Natural killer cell (primary cell): ENCODE results near the gene APOL4. TPM values are rescaled to one million over a fixed set of nuclear protein-coding genes. Genes with fewer than 3 reads are reported as not detected.
"Not testable (repeated sequence)": the region's sequence is repeated elsewhere in the genome, so short reads cannot be mapped to it uniquely, and the experiment has no call there.

ENCODE experiments used
- ATAC-seq, 3 donors: fragments of 150-1000 bp in 2 of 3; fragments of 200-7000 bp in 1 of 3; cut with Tn5 transposase; 1 replicate in 1 of 3; 2 replicates in 2 of 3; pipeline ENCODE4 v1.10.0; 2021; ENCODE audit warnings: mild to moderate bottlenecking in 2 of 3, moderate library complexity in 2 of 3
- DNase-seq, 2 donors: peaks; one replicate each; pipeline versions ENCODE4 v3.0.0 to v3.0.0-alpha.2; 2013 to 2021; ENCODE audit warnings: mixed read lengths in 1 of 2
- H3K27ac ChIP-seq: one replicate; pipeline ENCODE4 v1.5.1; 2013; ENCODE audit warnings: mild to moderate bottlenecking, low read length
- H3K27me3 ChIP-seq: one replicate; pipeline ENCODE4 v1.6.1; 2013; ENCODE audit warnings: low read length; ENCODE audit not compliant: control insufficient read depth, insufficient read depth
- H3K36me3 ChIP-seq: one replicate; pipeline ENCODE4 v1.6.1; 2013; ENCODE audit warnings: low read length; ENCODE audit not compliant: control insufficient read depth, insufficient read depth
- H3K4me1 ChIP-seq: one replicate; pipeline ENCODE4 v1.6.1; 2013; ENCODE audit warnings: low read length; ENCODE audit not compliant: control insufficient read depth, insufficient read depth
- H3K4me3 ChIP-seq: one replicate; pipeline ENCODE4 v1.5.1; 2013; ENCODE audit warnings: low read length
- H3K9me3 ChIP-seq: one replicate; pipeline ENCODE4 v1.6.1; 2013; ENCODE audit warnings: low read length; ENCODE audit not compliant: control insufficient read depth, insufficient read depth
- H3K27ac Mint-ChIP-seq, 2 donors: one replicate each; pipeline ENCODE4 v1.8.0; 2022; ENCODE audit warnings: mild to moderate bottlenecking in 2 of 2, mixed read lengths in 2 of 2, moderate library complexity in 1 of 2
- H3K27me3 Mint-ChIP-seq, 2 donors: one replicate each; pipeline ENCODE4 v1.8.0; 2022; ENCODE audit warnings: low read depth in 2 of 2, mixed read lengths in 2 of 2
- H3K36me3 Mint-ChIP-seq: one replicate; pipeline ENCODE4 v1.8.0; 2022; ENCODE audit warnings: mixed read lengths
- H3K4me1 Mint-ChIP-seq, 2 donors: one replicate each; pipeline ENCODE4 v1.8.0; 2022; ENCODE audit warnings: mixed read lengths in 2 of 2
- H3K4me3 Mint-ChIP-seq: one replicate; pipeline ENCODE4 v1.8.0; 2022; ENCODE audit warnings: mild to moderate bottlenecking, moderate library complexity, mixed read lengths
- H3K9me3 Mint-ChIP-seq, 2 donors: one replicate each; pipeline ENCODE4 v1.8.0; 2022; ENCODE audit warnings: mixed read lengths in 2 of 2
- CTCF ChIP-seq: fragments of 200-600 bp; IDR thresholded peaks from one replicate; pipeline ENCODE4 v1.8.0; 2022; ENCODE audit warnings: antibody characterized with exemption
- WGBS: methylation state at CpG from one replicate; pipeline ENCODE4 v1.1.7; 2013; ENCODE audit warnings: missing lambda C conversion rate; ENCODE audit not compliant: insufficient coverage; 5-methylcytosine and 5-hydroxymethylcytosine counted together
- intact Hi-C: fragments of 100-400 bp; cut with micrococcal nuclease; formaldehyde crosslinking; loops from one replicate; pipeline ENCODE4 v1.14.2; 2022
- total RNA-seq, 4 donors: library from RNA; stranded (reverse); fragments of 120-200 nt in 1 of 4; gene quantifications; one replicate each; pipeline versions ENCODE4 v1.2.3 to v1.2.4, GENCODE V29; 2013 to 2022

The APOL4 gene
- under 1 TPM in 1 of 3 donors, not detected in 2; 0.70 TPM for total RNA-seq
- 0.34 TPM for total RNA-seq (2013)

GRCh38 chr22:36201630-36202319, at the start of gene APOL4:
TSS of gene APOL4 (minus strand) at chr22:36201809. CDS start at chr22:36201734, 75 bp downstream.
- Histone ChIP-seq H3K27ac (no peak within 1 kb of the TSS), H3K36me3 (no peaks in the 10 kb centered on the region), H3K9me3 (no peaks in the 10 kb centered on the region), H3K4me1 (peaks cover 32% of the 10 kb centered on the region), H3K27me3 (no peaks in the 10 kb centered on the region), H3K4me3 (no peak within 1 kb of the TSS)
- no peak for DNase-seq
- TF ChIP-seq CTCF, result no peak
- Mint-ChIP-seq H3K4me1 (peaks cover 17 to 24% of the 10 kb centered on the region in 2 donors), H3K27me3 (peaks cover 0 to 2% of the 10 kb centered on the region in 2 donors), H3K36me3 (no peaks in the 10 kb centered on the region), H3K27ac (no peak within 1 kb of the TSS), H3K9me3 (no peaks in the 10 kb centered on the region), H3K4me3 (no peak within 1 kb of the TSS)
- no peak for ATAC-seq
- intact Hi-C loops, result no loop called here
- 50% methylated on average over 13 of the region's 13 CpGs for WGBS

- H3K36me3 Mint-ChIP-seq, H3K27me3 ChIP-seq, ATAC-seq, H3K9me3 Mint-ChIP-seq, H3K27ac ChIP-seq, H3K4me3 ChIP-seq, H3K27me3 Mint-ChIP-seq, H3K36me3 ChIP-seq, DNase-seq, intact Hi-C loops, H3K9me3 ChIP-seq, H3K27ac Mint-ChIP-seq: not testable (repeated sequence)
- WGBS, result 95% methylated on average over 24 of the region's 24 CpGs
- Mint-ChIP-seq H3K4me1 (peaks cover 31 to 39% of the 10 kb centered on the region in 2 donors), H3K4me3 (peak overlapping the region; percentile 21)
- peaks cover 31% of the 10 kb centered on the region for H3K4me1 ChIP-seq
These were observed 48.8 kb upstream of the APOL4 start for GRCh38 chr22:36250292-36250960.

GRCh38 chr22:36249160-36249559, 47.6 kb upstream of the APOL4 start:
- no peak overlapping the region for H3K27ac ChIP-seq
- no peak for ATAC-seq
- no peak overlapping the region for H3K27ac Mint-ChIP-seq
- H3K36me3 Mint-ChIP-seq, result no peaks in the 10 kb centered on the region
- WGBS, result no CpG with 5 or more reads among the region's 2 CpGs
- no peaks in the 10 kb centered on the region for H3K36me3 ChIP-seq
- H3K27me3 ChIP-seq, result no peaks in the 10 kb centered on the region
- H3K9me3 ChIP-seq, result no peaks in the 10 kb centered on the region
- intact Hi-C loops, result no loop called here
- H3K4me1 ChIP-seq, result peaks cover 19% of the 10 kb centered on the region
- no peak for TF ChIP-seq CTCF
- H3K4me3 ChIP-seq, result no peak overlapping the region
- no peaks in the 10 kb centered on the region for H3K9me3 Mint-ChIP-seq
- H3K4me3 Mint-ChIP-seq, result no peak overlapping the region
- DNase-seq, result no peak
- peaks cover 23 to 26% of the 10 kb centered on the region in 2 donors for H3K4me1 Mint-ChIP-seq
- H3K27me3 Mint-ChIP-seq, result peaks cover 0 to 3% of the 10 kb centered on the region in 2 donors

GRCh38 chr22:36247955-36248354, 46.3 kb upstream of the APOL4 start:
- Histone ChIP-seq H3K27ac (no peak overlapping the region), H3K27me3 (no peaks in the 10 kb centered on the region), H3K9me3 (no peaks in the 10 kb centered on the region), H3K4me3 (no peak overlapping the region), H3K4me1 (peaks cover 8% of the 10 kb centered on the region), H3K36me3 (no peaks in the 10 kb centered on the region)
- H3K27ac Mint-ChIP-seq, result no peak overlapping the region
- H3K4me1 Mint-ChIP-seq, result peaks cover 11 to 14% of the 10 kb centered on the region in 2 donors
- ATAC-seq (no peak), DNase-seq (no peak)
- H3K9me3 Mint-ChIP-seq, result no peaks in the 10 kb centered on the region
- no peak overlapping the region for H3K4me3 Mint-ChIP-seq
- WGBS, result 87% methylated on average over 4 of the region's 5 CpGs
- H3K36me3 Mint-ChIP-seq, result no peaks in the 10 kb centered on the region
- peaks cover 0 to 3% of the 10 kb centered on the region in 2 donors for H3K27me3 Mint-ChIP-seq
- intact Hi-C loops, result no loop called here
- TF ChIP-seq CTCF, result no peak
